Keratinocyte (primary cell): Measurements from ENCODE around the gene S100A11. TPM values are rescaled to one million over a fixed set of nuclear protein-coding genes. Genes with fewer than 3 reads are reported as not detected.
A peak's percentile ranks its signal among the peaks of the same experiment; 100 is the strongest.

Experiments
- DNase-seq: peaks from one replicate; pipeline ENCODE4 v3.0.0-alpha.2; 2011; ENCODE audit warnings: low read depth, missing footprints, low spot score
- FAIRE-seq: peaks from 2 replicates; lab custom pipeline; 2011; peaks lifted over from hg19 to GRCh38; lab: Jason Lieb, UNC
- H2AFZ ChIP-seq: 2 replicates; pipeline ENCODE4 v1.6.0; 2012; ENCODE audit warnings: low read length, control low read depth, inconsistent platforms; ENCODE audit not compliant: control insufficient read depth
- H3K27ac ChIP-seq: 2 replicates; pipeline ENCODE4 v1.5.1; 2011; ENCODE audit warnings: low read length; ENCODE audit not compliant: control insufficient read depth, insufficient read depth
- H3K27me3 ChIP-seq: 3 replicates; pipeline ENCODE4 v1.6.0; 2011; ENCODE audit warnings: low read length; ENCODE audit not compliant: control insufficient read depth, insufficient read depth; ENCODE audit errors: extremely low read depth
- H3K36me3 ChIP-seq, 2 experiments: 2 replicates in 1 of 2; 3 replicates in 1 of 2; pipeline ENCODE4 v1.5.1; 2011; ENCODE audit warnings: low read length in 2 of 2, mild to moderate bottlenecking in 1 of 2; ENCODE audit not compliant: control insufficient read depth in 2 of 2, insufficient read depth in 2 of 2; ENCODE audit errors: extremely low read depth in 1 of 2
- H3K4me1 ChIP-seq: 3 replicates; pipeline ENCODE4 v1.5.1; 2011; ENCODE audit warnings: low read length; ENCODE audit not compliant: control insufficient read depth, insufficient read depth; ENCODE audit errors: extremely low read depth
- H3K4me2 ChIP-seq: 3 replicates; pipeline ENCODE4 v1.6.0; 2011; ENCODE audit warnings: low read depth, low read length; ENCODE audit not compliant: control insufficient read depth, insufficient read depth; ENCODE audit errors: extremely low read depth
- H3K4me3 ChIP-seq, 3 experiments: fragments of 200-600 bp in 1 of 3; sonication (generic) in 1 of 3; 2 replicates in 2 of 3; 3 replicates in 1 of 3; pipeline ENCODE4 v1.5.1; 2011 to 2016; ENCODE audit warnings: low read length in 3 of 3, mild to moderate bottlenecking in 3 of 3, control low read depth in 2 of 3, inconsistent platforms in 1 of 3, low read depth in 1 of 3, mixed read lengths in 1 of 3, mixed run types in 1 of 3, moderate library complexity in 1 of 3; ENCODE audit not compliant: control insufficient read depth in 2 of 3, insufficient read depth in 2 of 3; ENCODE audit errors: extremely low read depth in 1 of 3
- H3K79me2 ChIP-seq: 2 replicates; pipeline ENCODE4 v1.6.0; 2012; ENCODE audit warnings: low read length; ENCODE audit not compliant: control insufficient read depth, insufficient read depth
- H3K9ac ChIP-seq: 3 replicates; pipeline ENCODE4 v1.6.0; 2011; ENCODE audit warnings: low read length; ENCODE audit not compliant: control insufficient read depth, insufficient read depth; ENCODE audit errors: extremely low read depth
- H3K9me1 ChIP-seq: 3 replicates; pipeline ENCODE4 v1.6.0; 2011; ENCODE audit warnings: low read length; ENCODE audit not compliant: control insufficient read depth, insufficient read depth; ENCODE audit errors: extremely low read depth
- H3K9me3 ChIP-seq: 2 replicates; pipeline ENCODE4 v1.5.1; 2012; ENCODE audit warnings: low read depth, low read length; ENCODE audit not compliant: control insufficient read depth
- H4K20me1 ChIP-seq: 3 replicates; pipeline ENCODE4 v1.6.0; 2011; ENCODE audit warnings: low read length; ENCODE audit not compliant: control insufficient read depth, insufficient read depth; ENCODE audit errors: extremely low read depth
- EZH2 ChIP-seq: IDR thresholded peaks from one replicate; pipeline ENCODE4 v1.6.1; 2012; ENCODE audit warnings: inconsistent platforms, mild to moderate bottlenecking, low read length, moderate library complexity
- dilution Hi-C: fragments of 300-500 bp; cut with MboI; formaldehyde crosslinking; loops from one replicate; pipeline ENCODE4 v1.7.0; 2020; ENCODE audit warnings: low sequenced_read_pairs; ENCODE audit not compliant: extremely low pct_ligation_motif_present
- polyA plus RNA-seq, 5 experiments: library from polyadenylated mRNA; depleted of rRNA in 3 of 5; stranded (reverse) in 3 of 5; stranded (forward) in 1 of 5; unstranded in 1 of 5; fragments of >200 nt; gene quantifications; 1 replicate in 1 of 5; 2 replicates in 3 of 5; 3 replicates in 1 of 5; pipeline versions ENCODE4 v1.2.1 to v1.2.3, GENCODE V29; 2011 to 2012; ENCODE audit warnings: missing spikeins in 2 of 5, low read depth in 1 of 5, low replicate concordance in 1 of 5
- TF ChIP-seq, protein P1 (sequence below), 3 experiments: IDR thresholded peaks in 1 of 3; conservative IDR thresholded peaks in 1 of 3; optimal IDR thresholded peaks in 1 of 3; 2 replicates in 2 of 3; 3 replicates in 1 of 3; pipeline versions ENCODE3 to v1.5.1; 2011; ENCODE audit warnings: low read length in 3 of 3, mild to moderate bottlenecking in 3 of 3, moderate library complexity in 2 of 3, control low read depth in 1 of 3, inconsistent platforms in 1 of 3; ENCODE audit not compliant: insufficient read depth in 2 of 3; ENCODE audit errors: extremely low read depth in 1 of 3

The S100A11 gene
- polyA plus RNA-seq, 1 donor (not counting 4 experiments of a cell fraction or from before 2014, with no cell fraction given): 3,230 TPM

DNA sequence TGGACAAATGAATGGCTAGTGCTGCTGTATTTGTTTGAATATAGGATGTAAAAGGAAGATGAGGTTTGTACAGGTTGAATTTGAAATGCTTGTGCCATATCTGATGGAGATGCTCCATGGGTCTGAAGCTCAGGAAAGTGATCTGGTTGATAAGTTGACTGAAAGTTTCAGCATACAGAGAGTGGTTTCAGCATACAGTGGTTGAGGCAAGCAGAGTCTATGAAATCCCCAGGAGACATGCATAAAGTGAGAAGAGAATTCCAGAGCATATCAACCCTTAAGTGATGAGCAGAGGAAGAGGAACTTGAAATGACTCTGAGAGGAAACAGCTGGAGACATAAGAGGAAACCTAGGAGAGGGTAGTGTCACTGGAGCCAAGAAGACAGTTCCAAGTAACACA is 30.3 kb upstream of the S100A11 start:
- H4K20me1 ChIP-seq: no peaks in the 10 kb centered on the region
- no peak for DNase-seq
- H3K27ac ChIP-seq: no peak overlapping the region
- dilution Hi-C loops: no loop called here
- no peak for FAIRE-seq
- H3K4me2 ChIP-seq: no peak overlapping the region
- H2AFZ ChIP-seq: no peak overlapping the region
- no peaks in the 10 kb centered on the region for H3K36me3 ChIP-seq
- H3K9me1 ChIP-seq: no peaks in the 10 kb centered on the region
- H3K27me3 ChIP-seq: no peaks in the 10 kb centered on the region
- H3K4me1 ChIP-seq: no peaks in the 10 kb centered on the region
- no peaks in the 10 kb centered on the region for H3K9me3 ChIP-seq
- H3K9ac ChIP-seq: no peak overlapping the region
- TF ChIP-seq, protein P1, sequence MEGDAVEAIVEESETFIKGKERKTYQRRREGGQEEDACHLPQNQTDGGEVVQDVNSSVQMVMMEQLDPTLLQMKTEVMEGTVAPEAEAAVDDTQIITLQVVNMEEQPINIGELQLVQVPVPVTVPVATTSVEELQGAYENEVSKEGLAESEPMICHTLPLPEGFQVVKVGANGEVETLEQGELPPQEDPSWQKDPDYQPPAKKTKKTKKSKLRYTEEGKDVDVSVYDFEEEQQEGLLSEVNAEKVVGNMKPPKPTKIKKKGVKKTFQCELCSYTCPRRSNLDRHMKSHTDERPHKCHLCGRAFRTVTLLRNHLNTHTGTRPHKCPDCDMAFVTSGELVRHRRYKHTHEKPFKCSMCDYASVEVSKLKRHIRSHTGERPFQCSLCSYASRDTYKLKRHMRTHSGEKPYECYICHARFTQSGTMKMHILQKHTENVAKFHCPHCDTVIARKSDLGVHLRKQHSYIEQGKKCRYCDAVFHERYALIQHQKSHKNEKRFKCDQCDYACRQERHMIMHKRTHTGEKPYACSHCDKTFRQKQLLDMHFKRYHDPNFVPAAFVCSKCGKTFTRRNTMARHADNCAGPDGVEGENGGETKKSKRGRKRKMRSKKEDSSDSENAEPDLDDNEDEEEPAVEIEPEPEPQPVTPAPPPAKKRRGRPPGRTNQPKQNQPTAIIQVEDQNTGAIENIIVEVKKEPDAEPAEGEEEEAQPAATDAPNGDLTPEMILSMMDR (optimal IDR thresholded peaks at IDR 0.05 in 1 of 3, IDR thresholded peaks at IDR 0.05 in 1 of 3, conservative IDR thresholded peaks at IDR 0.05 in 1 of 3; ENCODE audit: extremely low read depth in 1 of 3, insufficient read depth in 2 of 3, low read length in 3 of 3): no peak
- no peak for TF ChIP-seq EZH2
- no peak overlapping the region for H3K4me3 ChIP-seq
- no peaks in the 10 kb centered on the region for H3K79me2 ChIP-seq

DNA sequence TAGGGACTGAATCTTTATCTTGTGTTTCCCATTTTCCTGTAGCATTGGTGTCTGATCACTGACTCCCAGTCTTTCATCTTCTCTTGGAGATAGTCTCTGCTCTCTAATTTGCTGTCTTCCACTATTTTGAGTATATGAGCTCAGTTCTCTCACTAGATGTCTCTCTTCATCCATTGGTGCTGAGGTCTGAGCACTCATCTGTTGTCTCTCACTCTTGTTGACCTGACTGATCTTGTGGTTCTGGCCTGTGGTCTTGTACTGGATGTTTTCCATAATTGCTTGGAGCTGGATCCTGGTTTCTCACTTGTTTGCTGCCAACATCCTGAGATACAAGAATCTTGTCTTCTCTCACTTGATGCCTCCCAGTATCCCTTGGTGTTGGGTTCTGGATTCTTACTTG is 25.1 kb upstream of the S100A11 start:
- H3K4me3 ChIP-seq: no peak overlapping the region
- H3K9me3 ChIP-seq: no peaks in the 10 kb centered on the region
- no peaks in the 10 kb centered on the region for H3K9me1 ChIP-seq
- dilution Hi-C loops: no loop called here
- H3K9ac ChIP-seq: no peak overlapping the region
- no peaks in the 10 kb centered on the region for H3K27me3 ChIP-seq
- no peak overlapping the region for H3K4me2 ChIP-seq
- H3K36me3 ChIP-seq: no peaks in the 10 kb centered on the region
- TF ChIP-seq EZH2: no peak
- TF ChIP-seq, protein P1 (optimal IDR thresholded peaks at IDR 0.05 in 1 of 3, IDR thresholded peaks at IDR 0.05 in 1 of 3, conservative IDR thresholded peaks at IDR 0.05 in 1 of 3; ENCODE audit: extremely low read depth in 1 of 3, insufficient read depth in 2 of 3, low read length in 3 of 3): peak in 1 of 3 experiments; percentile 10
- H4K20me1 ChIP-seq: no peaks in the 10 kb centered on the region
- H3K4me1 ChIP-seq: no peaks in the 10 kb centered on the region
- H2AFZ ChIP-seq: no peak overlapping the region
- H3K79me2 ChIP-seq: no peaks in the 10 kb centered on the region
- FAIRE-seq: no peak
- DNase-seq: no peak
- H3K27ac ChIP-seq: no peak overlapping the region
